B cell (primary cell): ENCODE data around the gene NR5A1. TPM values are rescaled to one million over a fixed set of nuclear protein-coding genes. Genes with fewer than 3 reads are reported as not detected.

Experiments used
- ATAC-seq: fragments of 200-7000 bp; cut with Tn5 transposase; one replicate; pipeline ENCODE4 v1.10.0; 2021; ENCODE audit warnings: low read depth, mild to moderate bottlenecking, moderate number of reproducible peaks, moderate library complexity
- CTCF ChIA-PET: fragments of 350-600 bp; sonication (Branson Sonifier 250); formaldehyde crosslinking; loops from one replicate; lab custom pipeline; 2021; ENCODE audit warnings: antibody characterized with exemption, inconsistent platforms; lab: Charles Lee
- POLR2A ChIA-PET: fragments of 350-600 bp; sonication (Branson Sonifier 250); formaldehyde crosslinking; loops from one replicate; lab custom pipeline; 2021; ENCODE audit warnings: antibody characterized with exemption; lab: Charles Lee
- DNase-seq: peaks from one replicate; pipeline ENCODE4 v3.0.0; 2013
- H2AFZ ChIP-seq: 2 replicates; pipeline ENCODE4 v1.6.1; 2012; ENCODE audit warnings: mild to moderate bottlenecking, low read depth, low read length; ENCODE audit not compliant: insufficient read depth, poor library complexity, severe bottlenecking
- H3K27ac ChIP-seq, 2 donors: 1 replicate in 1 of 2; 2 replicates in 1 of 2; pipeline ENCODE4 v1.5.1; 2012 to 2013; ENCODE audit warnings: low read length in 2 of 2, mild to moderate bottlenecking in 2 of 2, moderate library complexity in 1 of 2
- H3K27me3 ChIP-seq, 4 experiments: fragments of 200-600 bp in 1 of 4; sonication (generic) in 1 of 4; replicated peaks in 1 of 4; 1 replicate in 2 of 4; 2 replicates in 2 of 4; pipeline versions ENCODE4 v1.6.1 to v1.7.0; 2013 to 2016; ENCODE audit warnings: low read length in 3 of 4, mild to moderate bottlenecking in 2 of 4, mixed read lengths in 1 of 4, moderate library complexity in 1 of 4; ENCODE audit not compliant: insufficient read depth in 4 of 4, control insufficient read depth in 3 of 4; ENCODE audit errors: control extremely low read depth in 1 of 4
- H3K36me3 ChIP-seq, 2 experiments: replicated peaks in 1 of 2; 1 replicate in 1 of 2; 2 replicates in 1 of 2; pipeline versions ENCODE4 v1.6.1 to v1.7.1; 2013; ENCODE audit warnings: low read length in 1 of 2; ENCODE audit not compliant: insufficient read depth in 2 of 2, control insufficient read depth in 1 of 2; ENCODE audit errors: control extremely low read depth in 1 of 2, extremely low read depth in 1 of 2
- H3K4me1 ChIP-seq, 2 donors: fragments of 200-600 bp in 1 of 2; sonication (generic) in 1 of 2; 1 replicate in 1 of 2; 2 replicates in 1 of 2; pipeline versions ENCODE4 v1.5.1 to v1.6.1; 2013 to 2017; ENCODE audit warnings: low read length in 2 of 2; ENCODE audit not compliant: control insufficient read depth in 2 of 2, insufficient read depth in 2 of 2
- H3K4me2 ChIP-seq: replicated peaks from 2 replicates; pipeline ENCODE3; 2012; ENCODE audit warnings: mild to moderate bottlenecking, low read depth, low read length; ENCODE audit not compliant: poor library complexity, severe bottlenecking
- H3K4me3 ChIP-seq, 5 experiments: fragments of 200-600 bp in 1 of 5; sonication (generic) in 1 of 5; 1 replicate in 3 of 5; 2 replicates in 2 of 5; pipeline versions ENCODE4 v1.5.1 to v1.7.0; 2011 to 2016; ENCODE audit warnings: low read length in 4 of 5, mild to moderate bottlenecking in 4 of 5, low read depth in 2 of 5, control low read depth in 1 of 5, moderate library complexity in 1 of 5; ENCODE audit not compliant: insufficient read depth in 1 of 5; ENCODE audit errors: control extremely low read depth in 1 of 5, extremely low read depth in 1 of 5
- H3K79me2 ChIP-seq: fragments of 200-600 bp; sonication (generic); one replicate; pipeline ENCODE4 v1.6.0; 2016; ENCODE audit warnings: low read length; ENCODE audit not compliant: control insufficient read depth, insufficient read depth
- H3K9ac ChIP-seq: fragments of 200-600 bp; sonication (generic); 2 replicates; pipeline ENCODE4 v1.6.1; 2017; ENCODE audit warnings: mild to moderate bottlenecking, low read length, moderate library complexity
- H3K9me3 ChIP-seq, 3 donors: one replicate each; pipeline versions ENCODE4 v1.6.1 to v1.7.1; 2013; ENCODE audit warnings: low read length in 2 of 3; ENCODE audit not compliant: control insufficient read depth in 2 of 3, insufficient read depth in 1 of 3; ENCODE audit errors: control extremely low read depth in 1 of 3
- H4K20me1 ChIP-seq: 2 replicates; pipeline ENCODE4 v1.6.0; 2012; ENCODE audit warnings: mild to moderate bottlenecking, low read length; ENCODE audit not compliant: insufficient read depth, control insufficient read depth, poor library complexity, severe bottlenecking
- H3K27ac Mint-ChIP-seq: one replicate; pipeline ENCODE4 v1.8.0; 2021; ENCODE audit warnings: mixed read lengths
- H3K27me3 Mint-ChIP-seq: one replicate; pipeline ENCODE4 v1.8.0; 2021; ENCODE audit warnings: mixed read lengths
- H3K4me1 Mint-ChIP-seq: one replicate; pipeline ENCODE4 v1.8.0; 2021; ENCODE audit warnings: mixed read lengths
- H3K4me3 Mint-ChIP-seq: one replicate; pipeline ENCODE4 v1.8.0; 2021; ENCODE audit warnings: mixed read lengths
- H3K9me3 Mint-ChIP-seq: one replicate; pipeline ENCODE4 v1.8.0; 2022; ENCODE audit warnings: mixed read lengths; ENCODE audit not compliant: insufficient read depth
- EZH2 ChIP-seq: IDR thresholded peaks from 2 replicates; pipeline ENCODE4 v1.6.1; 2012; ENCODE audit warnings: borderline replicate concordance, low read depth, mild to moderate bottlenecking, moderate library complexity, low read length; ENCODE audit not compliant: insufficient read depth, poor library complexity, severe bottlenecking
- WGBS: methylation state at CpG from one replicate; pipeline ENCODE4 v1.1.5; 2013; ENCODE audit warnings: missing lambda C conversion rate; ENCODE audit not compliant: insufficient coverage; 5-methylcytosine and 5-hydroxymethylcytosine counted together
- intact Hi-C: fragments of 100-400 bp; cut with micrococcal nuclease; formaldehyde crosslinking; loops from one replicate; pipeline ENCODE4 v1.10.0; 2022
- polyA plus RNA-seq: library from polyadenylated mRNA; depleted of rRNA; stranded (reverse); fragments of >200 nt; gene quantifications from 2 replicates; pipeline ENCODE4 v1.2.3, GENCODE V29; 2012
- total RNA-seq, 2 donors: library from RNA; stranded (reverse); fragments of 120-200 nt in 1 of 2; gene quantifications; 1 replicate in 1 of 2; 2 replicates in 1 of 2; pipeline versions ENCODE4 v1.2.3 to v1.2.4, GENCODE V29; 2013 to 2022
- TF ChIP-seq, protein P1 (sequence below): fragments of 200-600 bp; IDR thresholded peaks from one replicate; pipeline ENCODE4 v1.8.0; 2022; ENCODE audit warnings: antibody characterized with exemption, mild to moderate bottlenecking

NR5A1 gene
- total and polyA plus RNA-seq, 2 donors (not counting 1 experiment from before 2014, with no cell fraction given), result not detected

DNA sequence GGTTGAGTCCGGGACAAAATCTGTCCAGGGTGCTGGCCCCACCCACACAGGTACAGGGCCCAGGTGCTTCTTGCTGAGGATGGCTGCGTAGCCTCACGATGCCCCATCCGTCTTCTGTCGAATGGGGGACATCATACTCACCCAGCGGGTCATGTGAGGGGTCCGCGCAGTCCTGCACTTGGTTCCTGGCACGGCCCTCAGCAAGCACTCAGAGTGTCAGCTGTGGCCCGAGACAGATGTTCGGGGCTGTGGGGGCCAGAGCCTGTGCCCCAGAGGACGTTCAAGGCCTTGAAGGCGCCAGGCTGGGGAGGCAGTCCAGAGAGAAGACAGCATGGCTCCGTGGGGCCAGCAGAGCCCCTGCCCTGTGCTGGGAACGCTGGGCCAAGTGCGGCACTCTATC, 27.8 kb downstream of the NR5A1 start:
- intact Hi-C loops, result no loop called here
- CTCF ChIA-PET, result no interaction called here
- H2AFZ ChIP-seq, result no peak overlapping the region
- H3K4me3 ChIP-seq, result no peak overlapping the region
- H3K79me2 ChIP-seq, result no peaks in the 10 kb centered on the region
- Mint-ChIP-seq H3K27ac (no peak overlapping the region), H3K27me3 (peaks cover 19% of the 10 kb centered on the region), H3K4me1 (no peaks in the 10 kb centered on the region), H3K9me3 (no peaks in the 10 kb centered on the region), H3K4me3 (no peak overlapping the region)
- no peak overlapping the region for H3K27ac ChIP-seq
- no peaks in the 10 kb centered on the region for H4K20me1 ChIP-seq
- H3K9ac ChIP-seq, result no peak overlapping the region
- no peak overlapping the region for H3K4me2 ChIP-seq
- ATAC-seq, result no peak
- 95% methylated on average over 14 of the region's 16 CpGs for WGBS
- peaks cover 0 to 5% of the 10 kb centered on the region in 2 donors for H3K4me1 ChIP-seq
- H3K9me3 ChIP-seq, result peaks cover 0 to 10% (median 0%) of the 10 kb centered on the region in 3 donors
- H3K36me3 ChIP-seq, result no peaks in the 10 kb centered on the region
- POLR2A ChIA-PET, result no interaction called here
- no peak for TF ChIP-seq EZH2
- TF ChIP-seq, protein P1, sequence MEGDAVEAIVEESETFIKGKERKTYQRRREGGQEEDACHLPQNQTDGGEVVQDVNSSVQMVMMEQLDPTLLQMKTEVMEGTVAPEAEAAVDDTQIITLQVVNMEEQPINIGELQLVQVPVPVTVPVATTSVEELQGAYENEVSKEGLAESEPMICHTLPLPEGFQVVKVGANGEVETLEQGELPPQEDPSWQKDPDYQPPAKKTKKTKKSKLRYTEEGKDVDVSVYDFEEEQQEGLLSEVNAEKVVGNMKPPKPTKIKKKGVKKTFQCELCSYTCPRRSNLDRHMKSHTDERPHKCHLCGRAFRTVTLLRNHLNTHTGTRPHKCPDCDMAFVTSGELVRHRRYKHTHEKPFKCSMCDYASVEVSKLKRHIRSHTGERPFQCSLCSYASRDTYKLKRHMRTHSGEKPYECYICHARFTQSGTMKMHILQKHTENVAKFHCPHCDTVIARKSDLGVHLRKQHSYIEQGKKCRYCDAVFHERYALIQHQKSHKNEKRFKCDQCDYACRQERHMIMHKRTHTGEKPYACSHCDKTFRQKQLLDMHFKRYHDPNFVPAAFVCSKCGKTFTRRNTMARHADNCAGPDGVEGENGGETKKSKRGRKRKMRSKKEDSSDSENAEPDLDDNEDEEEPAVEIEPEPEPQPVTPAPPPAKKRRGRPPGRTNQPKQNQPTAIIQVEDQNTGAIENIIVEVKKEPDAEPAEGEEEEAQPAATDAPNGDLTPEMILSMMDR, result no peak
- peaks cover 0 to 36% (median 8%) of the 10 kb centered on the region in 4 experiments for H3K27me3 ChIP-seq
- no peak for DNase-seq

DNA sequence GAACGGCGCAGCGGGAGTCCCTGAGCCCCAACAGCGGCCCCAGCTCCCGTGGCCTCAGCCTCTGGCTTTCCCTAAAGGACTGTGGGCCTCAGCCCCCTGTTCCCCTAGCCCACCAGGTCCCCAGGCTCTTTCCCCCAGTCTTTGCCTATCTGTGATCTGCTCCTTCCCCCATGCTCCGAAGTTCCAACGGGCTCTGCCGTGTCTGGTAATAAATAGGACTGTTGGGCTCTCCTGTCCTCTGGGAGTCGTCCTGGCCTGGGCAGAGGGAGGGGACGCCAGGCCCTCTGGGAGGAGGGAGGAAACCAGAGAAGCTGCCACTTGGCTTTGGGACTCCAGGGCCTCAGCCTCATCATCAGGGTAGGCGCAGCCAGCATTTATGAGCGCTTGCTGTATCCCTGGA, 28.8 kb downstream of the NR5A1 start:
- peaks cover 19% of the 10 kb centered on the region for H3K27me3 Mint-ChIP-seq
- no peak overlapping the region for H3K9ac ChIP-seq
- ATAC-seq (no peak), DNase-seq (no peak)
- no peaks in the 10 kb centered on the region for H3K79me2 ChIP-seq
- H3K4me1 ChIP-seq, result peaks cover 0 to 5% of the 10 kb centered on the region in 2 donors
- no peaks in the 10 kb centered on the region for H3K36me3 ChIP-seq
- no peaks in the 10 kb centered on the region for H3K9me3 Mint-ChIP-seq
- intact Hi-C loops, result no loop called here
- H3K27me3 ChIP-seq, result peaks cover 0 to 36% (median 8%) of the 10 kb centered on the region in 4 experiments
- H3K9me3 ChIP-seq, result peaks cover 0 to 9% (median 0%) of the 10 kb centered on the region in 3 donors
- no peaks in the 10 kb centered on the region for H3K4me1 Mint-ChIP-seq
- H3K4me3 ChIP-seq, result no peak overlapping the region
- no peak overlapping the region for H3K27ac Mint-ChIP-seq
- TF ChIP-seq, protein P1, result no peak
- TF ChIP-seq EZH2, result no peak
- no peak overlapping the region for H2AFZ ChIP-seq
- no peak overlapping the region for H3K4me2 ChIP-seq
- no peak overlapping the region for H3K4me3 Mint-ChIP-seq
- POLR2A ChIA-PET, result no interaction called here
- CTCF ChIA-PET, result no interaction called here
- WGBS, result 90% methylated on average over 11 of the region's 12 CpGs
- H3K27ac ChIP-seq, result no peak overlapping the region
- H4K20me1 ChIP-seq, result no peaks in the 10 kb centered on the region
